NCI-H1436 (cell line): Measurements from ENCODE around the gene CTNNBIP1.
A peak's percentile ranks its signal among the peaks of the same experiment; 100 is the strongest.

Source experiments
- DNase-seq: peaks from one replicate; lab custom pipeline; 2025; lab: John Stamatoyannopoulos, UW

CTNNBIP1 gene

DNA sequence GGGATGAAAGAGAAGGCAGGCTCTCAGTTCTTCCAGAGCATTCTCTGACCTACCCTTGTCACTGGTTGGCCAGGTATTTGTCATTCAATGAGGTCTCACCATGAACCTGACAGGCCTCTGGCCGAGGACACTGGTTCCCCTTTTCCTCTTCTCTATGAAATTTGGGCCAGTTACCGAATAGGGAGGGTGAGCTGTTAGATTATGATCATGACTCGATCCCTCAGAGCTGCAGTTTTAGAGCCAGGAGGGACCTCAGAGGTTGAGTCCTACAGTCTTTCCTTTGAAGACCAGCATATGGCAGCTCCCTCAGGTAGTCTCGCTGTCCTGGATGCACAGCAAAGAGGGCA lies 56.8 kb downstream of the CTNNBIP1 start:
- DNase-seq: no peak

DNA sequence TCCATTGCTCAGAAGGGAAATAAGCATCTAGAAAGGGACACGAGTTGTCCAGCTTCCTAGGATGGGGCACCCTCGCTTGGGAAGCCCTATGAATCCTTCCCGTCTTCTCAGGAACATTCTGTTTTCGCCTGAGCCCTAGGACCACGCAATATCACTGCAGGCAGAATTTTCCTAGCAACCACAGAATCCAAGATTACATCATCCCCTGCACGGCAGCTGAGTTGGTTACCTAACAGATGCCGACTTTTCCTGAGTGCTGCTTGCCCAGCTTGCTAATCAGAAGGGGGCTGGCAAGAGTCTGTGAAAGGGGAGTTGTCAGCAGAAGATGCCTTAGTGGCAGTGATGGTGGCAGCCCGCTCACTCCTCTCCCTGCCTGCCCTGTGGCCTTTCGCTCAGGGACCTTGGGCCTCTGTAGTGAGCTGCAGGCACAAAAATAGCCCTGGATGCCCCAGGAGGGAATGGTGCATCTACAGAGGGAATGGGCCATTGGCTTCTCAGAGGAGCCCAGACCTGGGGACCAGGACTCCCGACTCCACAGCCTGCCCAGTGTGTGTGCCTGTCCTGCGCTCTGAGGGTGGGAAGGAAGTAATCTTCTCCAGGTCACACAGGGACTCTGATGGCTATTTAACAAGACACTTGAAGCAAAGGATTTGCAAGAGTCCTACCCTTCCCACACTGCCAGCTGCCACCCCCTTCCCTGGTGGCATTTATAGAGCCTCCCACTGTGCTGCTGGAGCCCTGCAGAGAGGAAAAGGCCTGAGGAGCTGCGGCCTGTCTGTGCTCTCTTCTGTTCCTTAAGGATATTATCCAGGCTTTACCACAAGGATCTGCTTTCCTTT lies 57.4 kb downstream of the CTNNBIP1 start:
- DNase-seq: no peak

DNA sequence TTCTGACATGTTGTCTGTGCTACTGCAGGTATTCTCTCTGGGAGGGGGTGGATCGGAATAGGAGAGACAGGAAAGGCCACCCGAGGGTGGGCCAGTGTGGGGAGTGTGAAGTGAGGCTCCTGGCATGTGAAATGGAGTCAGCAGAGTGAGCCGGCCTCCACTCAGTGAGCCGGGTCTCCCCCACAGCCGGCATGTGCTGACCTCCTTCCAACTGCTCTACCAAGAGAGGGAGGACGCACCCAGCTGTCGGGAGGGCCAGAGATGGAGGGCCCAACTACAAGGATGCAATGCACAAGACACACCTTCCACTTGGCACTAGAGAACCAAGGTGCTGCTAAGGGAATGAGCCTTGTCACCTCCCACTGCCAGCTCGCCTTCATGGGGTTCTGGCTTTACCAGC lies 58.1 kb downstream of the CTNNBIP1 start:
- no peak for DNase-seq

DNA sequence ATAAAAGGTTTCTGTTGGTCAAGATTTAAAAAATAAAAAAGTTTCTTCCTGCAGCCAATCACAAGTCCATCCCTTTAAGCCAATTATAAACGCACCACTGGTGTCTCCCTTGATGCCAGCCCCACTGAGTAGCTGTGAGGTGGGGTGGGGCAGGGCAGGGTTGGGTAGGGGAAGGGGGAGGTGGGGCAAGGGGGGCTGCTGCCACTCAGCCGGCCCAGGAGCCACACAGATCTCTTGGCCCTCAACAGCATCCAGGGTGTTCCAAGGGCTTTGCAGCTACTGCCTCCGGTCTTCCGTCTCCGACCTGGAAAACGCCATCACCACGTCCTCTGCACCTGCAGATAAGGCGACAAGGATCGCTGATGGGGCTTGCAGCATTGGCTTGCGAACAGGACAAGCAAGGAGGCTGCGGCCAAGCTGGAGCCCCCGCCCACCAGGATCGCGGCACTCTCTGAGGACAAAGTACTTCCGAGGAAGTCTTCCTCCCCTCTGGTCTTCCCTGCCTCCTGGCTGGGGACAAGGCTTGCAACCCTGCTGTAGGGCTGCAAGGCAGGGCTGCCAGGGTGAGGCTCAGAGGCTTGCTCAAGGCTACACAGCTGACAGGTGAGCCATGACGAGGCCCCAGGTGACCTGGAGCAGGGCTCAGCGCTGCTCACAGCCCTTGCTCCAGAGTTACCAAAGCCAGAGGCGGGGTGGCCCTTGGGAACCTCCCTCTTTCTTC lies 59.5 kb downstream of the CTNNBIP1 start:
- DNase-seq: peak; percentile 68

DNA sequence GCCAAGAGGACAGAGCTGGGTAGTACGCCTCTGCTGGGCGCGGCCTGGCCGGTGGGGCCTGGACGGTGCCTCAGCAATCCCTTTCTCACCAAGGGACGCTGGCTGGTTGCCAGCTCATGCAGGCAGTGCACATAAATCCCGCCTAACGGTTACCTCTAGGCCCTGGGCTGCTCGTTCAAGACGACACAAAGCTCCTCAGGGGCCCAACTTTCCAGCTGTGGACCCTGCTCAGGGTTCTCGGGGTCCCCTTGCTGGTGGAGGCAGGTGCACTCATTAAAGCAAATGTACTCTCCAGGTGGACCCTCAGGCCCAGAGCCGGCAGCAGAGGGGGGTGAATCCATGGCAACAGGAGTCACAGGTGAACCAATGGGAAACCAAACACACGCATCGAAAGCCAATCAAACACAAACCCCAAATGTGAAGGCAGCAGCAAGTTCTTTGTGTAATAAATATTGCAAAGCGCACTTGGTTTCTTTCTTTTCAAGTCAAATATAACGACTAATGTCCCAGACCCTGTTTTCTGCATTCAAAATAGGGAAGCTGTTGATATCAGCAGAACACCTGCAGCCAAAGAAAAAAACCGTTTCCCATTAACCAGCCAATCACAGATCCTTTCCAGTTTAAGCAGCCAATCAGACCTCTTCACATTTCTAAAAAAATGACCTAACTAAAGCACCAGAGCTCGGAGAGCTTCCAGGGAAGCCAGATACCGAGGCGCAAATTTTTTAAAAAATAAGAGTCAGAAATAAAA lies 60.2 kb downstream of the CTNNBIP1 start:
- DNase-seq: peak; percentile 75

DNA sequence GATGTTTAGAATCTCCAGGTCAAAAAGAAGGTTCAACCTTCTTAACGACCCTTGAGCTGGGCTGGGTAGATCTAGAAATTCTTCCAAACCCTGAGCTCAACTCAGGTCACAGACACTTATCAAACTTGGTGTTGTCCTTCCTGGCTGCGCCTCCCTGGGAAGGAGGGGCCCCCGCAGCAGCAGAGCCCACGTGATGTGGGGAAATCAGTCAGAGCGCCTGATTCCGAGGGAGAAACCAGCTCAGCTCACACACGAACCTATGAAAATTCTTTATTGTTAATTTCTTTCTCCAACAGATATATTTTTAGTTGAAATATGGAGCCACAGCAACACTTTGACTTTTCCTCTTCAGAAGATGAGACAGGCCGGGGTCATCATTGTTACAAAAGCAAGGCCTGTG lies 62.0 kb downstream of the CTNNBIP1 start:
- no peak for DNase-seq

DNA sequence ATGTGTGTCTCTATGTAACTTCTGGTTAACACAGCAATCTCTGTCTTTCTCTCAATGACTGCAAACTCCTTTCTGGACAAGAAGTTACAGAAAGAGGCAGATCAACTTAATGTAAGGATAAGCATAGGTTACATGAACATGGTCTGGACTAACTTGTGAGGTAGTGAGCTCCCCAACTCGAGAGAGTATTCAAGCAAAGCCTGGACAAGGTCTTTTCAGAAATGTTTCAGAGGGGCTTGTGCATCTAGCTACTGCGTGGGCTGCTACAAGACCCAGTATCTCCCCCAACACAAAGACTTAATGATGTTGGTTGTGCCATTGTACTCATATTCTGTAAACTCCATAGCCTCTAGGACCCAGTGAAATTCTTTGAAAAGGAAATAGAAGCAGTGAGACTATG lies 62.8 kb downstream of the CTNNBIP1 start:
- no peak for DNase-seq

DNA sequence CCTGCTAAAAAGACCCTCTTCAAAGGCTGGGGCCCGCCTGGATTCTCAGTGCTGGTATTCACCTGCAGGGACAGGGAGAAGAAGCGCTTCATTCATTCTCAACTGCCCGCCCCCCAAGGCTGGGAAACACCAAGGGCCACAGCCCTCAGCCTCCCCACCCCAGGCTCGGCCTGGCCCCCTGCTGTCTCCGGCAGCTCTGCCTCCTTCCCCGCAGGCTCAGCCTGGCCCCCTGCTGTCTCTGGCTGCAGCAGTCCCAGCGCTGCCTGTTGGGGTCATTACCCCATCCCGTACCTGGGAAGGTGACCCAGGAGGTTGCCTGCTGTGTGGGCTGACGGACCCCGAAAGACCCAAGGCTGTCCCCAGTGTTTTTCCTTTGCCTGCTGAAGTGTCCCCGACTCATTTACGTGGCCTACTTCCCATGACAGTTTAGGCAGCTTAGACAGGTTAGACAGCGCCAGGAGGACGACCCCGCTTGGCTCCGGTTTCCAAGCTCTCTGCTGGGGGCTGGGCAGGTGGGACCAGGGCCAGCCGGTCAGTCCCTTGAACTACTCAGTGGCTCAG lies 63.4 kb downstream of the CTNNBIP1 start:
- DNase-seq: no peak

DNA sequence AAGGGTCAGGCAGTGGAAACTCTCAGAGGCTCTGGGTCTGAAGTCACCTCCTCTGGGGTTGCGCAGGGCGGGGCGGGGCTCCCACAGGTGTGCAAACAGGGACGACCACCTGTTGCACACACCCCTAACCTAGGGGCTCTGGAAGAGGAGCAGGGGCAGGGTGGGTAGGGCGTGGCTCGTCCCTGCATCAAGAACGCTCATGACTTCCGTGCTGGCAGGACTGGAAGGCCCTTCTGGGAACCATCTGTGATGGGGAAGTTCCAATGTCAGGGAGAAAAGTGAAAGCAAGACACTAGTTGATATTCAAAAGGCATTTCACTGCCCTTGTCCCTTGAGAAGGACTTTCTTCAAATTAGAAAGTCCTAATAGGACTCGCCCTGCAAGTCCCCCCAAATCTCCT lies 64.2 kb downstream of the CTNNBIP1 start:
- no peak for DNase-seq

DNA sequence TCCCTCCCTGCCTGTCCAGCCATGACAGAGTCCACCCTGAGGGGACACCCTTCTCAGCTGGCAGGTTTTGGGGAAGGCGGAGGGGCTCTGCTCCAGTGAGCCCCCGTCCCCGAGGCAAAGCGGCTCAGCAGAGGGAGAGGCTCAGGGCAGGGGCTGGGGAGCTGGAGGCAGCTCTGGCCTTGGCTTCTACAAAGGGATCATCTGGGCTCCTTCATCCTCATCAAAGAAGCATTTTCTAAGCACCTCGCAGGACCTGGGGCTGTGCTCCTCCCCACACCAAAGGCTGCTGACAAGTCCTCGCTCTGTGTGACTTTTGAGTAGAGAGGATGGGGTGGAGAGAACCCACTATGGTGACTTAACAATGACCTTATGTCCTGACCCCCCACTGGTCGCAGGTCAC lies 65.3 kb downstream of the CTNNBIP1 start:
- no peak for DNase-seq

DNA sequence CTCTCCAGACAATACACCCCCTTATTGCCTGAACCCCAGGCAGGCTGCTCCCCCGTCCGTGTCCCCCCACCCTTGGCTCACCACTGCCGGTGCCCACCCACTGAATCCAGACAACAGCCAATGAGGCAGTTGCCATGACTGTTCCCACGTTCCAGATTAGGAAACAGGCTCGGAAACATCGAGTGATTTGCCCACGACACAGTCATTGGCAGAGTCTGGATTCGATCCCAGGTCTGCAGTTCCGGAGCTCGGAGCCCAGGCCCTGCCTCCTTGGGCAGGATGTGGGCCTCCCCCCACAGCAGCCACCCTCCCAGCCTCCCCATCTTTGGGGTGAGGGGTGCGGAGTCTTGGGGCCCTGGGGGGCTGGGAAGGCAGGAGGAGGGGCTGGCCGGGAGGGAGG lies 66.0 kb downstream of the CTNNBIP1 start:
- no peak for DNase-seq

DNA sequence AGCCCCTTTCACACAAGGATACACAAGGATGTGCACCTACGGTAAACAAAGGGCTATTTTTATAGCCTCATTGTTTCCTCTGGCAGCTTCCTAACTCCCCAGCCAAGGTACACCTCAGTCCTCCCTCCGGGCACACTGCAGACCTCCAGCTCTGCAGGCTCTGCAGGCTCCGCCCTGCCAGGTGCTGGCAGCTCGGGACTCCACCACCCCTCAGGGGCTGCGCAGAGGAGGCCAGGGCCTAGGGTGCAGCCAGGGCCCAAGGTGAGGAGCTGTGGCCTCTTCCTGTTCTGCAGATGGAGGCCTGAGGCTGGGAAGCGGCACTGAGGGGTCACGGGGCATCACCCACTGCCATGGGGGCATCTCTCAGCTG lies 66.5 kb downstream of the CTNNBIP1 start:
- peak; percentile 45 for DNase-seq

DNA sequence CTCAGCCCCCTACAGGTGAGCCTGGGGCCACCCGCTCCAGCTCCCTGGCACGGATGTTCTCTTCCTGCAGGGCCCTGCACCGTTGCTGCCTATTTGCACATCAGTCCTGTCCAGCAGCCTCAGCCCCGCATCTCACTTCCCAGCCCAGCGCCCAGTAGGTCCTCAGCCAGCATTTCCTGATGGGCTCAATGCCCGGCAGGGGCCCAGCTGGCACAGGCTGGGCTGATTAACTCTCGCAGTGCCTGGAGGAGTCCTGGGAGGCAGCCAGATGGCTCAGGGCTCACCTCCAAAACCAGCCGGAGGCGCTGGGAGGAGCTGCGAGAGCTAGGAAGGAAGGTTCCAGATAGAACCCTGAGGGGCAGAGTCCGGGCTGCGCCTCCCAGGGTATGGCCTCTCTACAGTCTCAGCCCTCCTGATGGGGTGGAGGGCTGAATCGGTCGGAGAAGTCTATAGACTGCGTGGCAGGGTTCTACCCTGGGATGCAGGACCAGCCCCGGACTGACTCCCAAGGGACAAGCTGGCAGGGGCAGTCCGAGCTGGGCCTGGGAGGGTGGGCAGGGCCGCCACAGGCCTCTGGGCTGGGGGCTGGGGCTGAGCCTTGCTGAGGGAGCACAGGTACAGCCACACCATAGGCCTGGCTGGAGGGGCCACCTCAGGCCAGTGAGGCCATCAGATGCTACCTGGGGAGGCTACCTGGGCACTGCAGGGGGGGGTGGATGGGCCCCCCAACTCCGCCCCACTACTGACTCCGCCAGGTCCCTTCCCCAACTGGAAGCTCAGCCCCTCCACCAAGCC lies 67.1 kb downstream of the CTNNBIP1 start:
- no peak for DNase-seq

DNA sequence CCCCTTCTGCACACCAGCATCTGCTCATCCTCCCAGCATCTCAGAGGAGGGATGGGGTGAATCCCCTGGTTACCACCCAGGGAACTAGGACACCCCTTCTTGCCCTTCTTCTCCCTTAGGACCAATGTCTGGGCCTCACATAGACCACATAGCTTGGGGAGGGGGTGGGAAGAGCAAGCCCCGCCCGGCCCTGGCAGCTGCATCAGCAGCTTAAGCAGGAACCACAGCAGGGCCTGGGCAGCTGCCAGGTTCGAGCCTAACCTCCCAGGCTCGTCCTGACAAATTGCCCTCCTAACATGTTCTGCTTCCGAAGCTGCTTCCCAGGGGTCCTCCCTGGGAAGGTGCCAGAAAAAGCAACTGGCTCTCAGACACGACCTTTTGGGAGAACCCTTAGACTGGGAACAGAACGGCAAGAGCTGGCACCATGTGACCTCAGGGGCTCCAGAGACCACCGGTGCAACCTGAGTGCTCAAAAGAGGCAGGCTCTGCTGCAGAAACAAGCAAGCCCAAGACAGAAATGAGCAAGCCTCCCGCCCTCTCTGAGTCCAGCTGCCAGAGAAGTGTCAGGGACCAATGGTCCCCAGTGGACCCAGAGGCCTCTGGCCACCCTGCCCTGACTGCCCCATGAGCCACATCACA lies 67.9 kb downstream of the CTNNBIP1 start:
- no peak for DNase-seq

DNA sequence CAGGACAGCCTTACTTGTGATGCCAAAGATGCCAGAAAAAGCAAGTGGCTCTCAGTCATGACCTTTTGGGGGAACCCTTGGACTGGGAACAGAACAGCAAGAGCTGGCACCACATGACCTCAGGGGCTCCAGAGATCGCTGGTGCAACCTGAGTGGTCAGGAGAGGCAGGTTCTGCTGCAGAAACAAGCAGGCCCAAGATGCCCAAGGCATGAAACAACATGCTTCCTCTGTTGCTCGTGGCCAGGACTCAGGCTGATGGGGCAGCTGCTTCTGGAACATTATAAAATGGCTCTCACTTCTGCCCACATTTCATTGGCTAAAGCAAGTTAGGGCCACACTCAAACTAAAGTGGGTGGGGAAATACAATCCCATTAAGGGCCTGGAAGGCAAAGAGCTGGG lies 68.6 kb downstream of the CTNNBIP1 start:
- DNase-seq: no peak

DNA sequence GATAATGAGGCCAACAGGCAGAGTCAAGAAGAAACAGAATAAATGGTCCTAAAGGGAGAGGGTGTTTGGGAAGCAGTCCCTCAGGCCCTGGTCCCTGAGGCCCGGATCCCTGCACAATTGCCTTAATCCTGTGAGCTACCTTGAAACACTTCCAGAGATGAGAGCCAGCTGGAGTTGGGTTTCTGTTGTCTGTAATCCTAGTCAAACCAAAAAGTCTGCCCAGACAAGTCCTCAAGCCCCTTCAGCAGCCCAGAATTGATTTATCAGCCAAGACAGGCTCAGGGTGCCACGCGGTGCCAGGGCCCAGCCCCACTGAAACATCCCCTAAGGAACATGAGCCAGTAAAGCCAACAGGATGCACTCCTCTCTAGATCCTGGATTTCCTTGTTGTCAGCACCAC lies 69.9 kb downstream of the CTNNBIP1 start:
- no peak for DNase-seq

DNA sequence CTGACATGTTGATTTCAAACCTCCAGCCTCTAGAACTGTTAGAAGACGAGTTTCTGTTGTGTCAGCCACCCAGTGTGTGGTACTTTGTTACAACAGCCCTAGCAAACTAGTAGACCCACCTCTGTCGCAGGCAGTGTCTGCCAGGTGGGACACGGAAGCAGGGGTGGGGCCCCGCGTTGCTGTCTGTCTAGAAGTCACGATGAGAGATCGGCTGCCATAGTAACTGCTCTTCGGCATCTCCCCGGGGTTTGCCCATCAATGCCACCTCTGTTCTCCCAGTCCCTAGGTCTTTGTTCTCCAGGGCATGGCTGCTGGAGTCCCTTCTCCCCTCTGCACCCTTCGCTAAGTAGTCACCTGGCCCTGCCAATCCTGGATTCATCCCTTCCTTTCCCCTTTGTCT lies 71.1 kb downstream of the CTNNBIP1 start:
- DNase-seq: no peak

DNA sequence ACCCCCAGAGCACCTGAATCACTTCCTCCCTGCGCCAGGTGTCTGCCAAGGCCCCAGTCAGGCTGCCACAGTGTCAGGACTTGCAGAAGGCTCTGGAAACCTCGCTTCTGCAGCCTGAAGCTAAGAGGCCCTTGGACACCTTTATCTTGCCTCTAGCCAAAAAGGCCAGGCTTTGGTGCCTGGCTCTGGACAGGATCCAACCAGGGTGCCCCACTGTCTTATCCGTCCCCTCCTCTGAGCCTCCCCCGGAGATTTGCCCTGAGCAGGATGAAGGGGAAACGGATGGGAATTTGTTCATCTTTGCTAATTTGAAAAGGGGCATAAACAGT lies 73.5 kb downstream of the CTNNBIP1 start:
- DNase-seq: no peak

DNA sequence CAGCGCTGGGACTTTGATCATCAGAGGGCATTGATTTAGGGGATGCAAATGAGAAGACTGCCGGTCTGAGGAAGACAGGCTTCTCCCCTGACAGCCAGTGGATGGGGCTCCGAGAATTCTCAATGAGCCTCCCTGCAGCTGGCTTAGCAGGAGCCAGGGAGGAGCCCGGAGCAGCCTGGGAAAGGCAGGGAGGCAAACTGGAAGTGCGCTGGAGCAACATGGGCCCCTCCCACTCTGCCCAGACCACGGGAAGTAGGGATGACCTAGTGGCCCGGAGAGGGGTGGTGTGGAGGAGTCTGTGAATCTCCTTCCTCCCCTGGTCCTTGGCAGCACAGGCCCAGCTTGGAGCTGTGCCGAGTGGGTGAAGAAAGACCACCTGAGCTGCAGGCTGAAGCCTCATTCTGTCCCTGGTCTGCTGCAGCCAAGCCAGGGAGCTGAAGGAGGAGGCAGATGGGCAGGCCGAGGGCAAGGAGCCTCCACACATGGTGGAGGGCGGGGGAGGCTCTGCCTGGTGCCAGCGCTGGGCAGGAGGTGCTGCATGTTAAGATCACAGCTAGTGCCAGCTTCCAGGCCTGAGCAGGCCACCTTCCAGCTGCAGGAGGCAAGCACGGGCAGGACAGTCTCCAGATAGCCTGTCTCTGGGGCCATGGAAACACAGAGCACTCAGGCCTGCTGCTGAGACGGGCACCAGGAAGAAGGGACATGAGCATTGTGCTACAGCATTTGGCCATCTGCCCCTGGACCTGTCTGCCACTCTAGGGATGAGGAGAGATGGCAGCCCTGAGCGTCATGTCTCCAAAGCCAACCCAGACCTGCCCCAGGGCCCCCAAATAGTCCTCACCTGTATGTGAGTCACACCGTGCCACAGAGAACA lies 74.1 kb downstream of the CTNNBIP1 start:
- no peak for DNase-seq

DNA sequence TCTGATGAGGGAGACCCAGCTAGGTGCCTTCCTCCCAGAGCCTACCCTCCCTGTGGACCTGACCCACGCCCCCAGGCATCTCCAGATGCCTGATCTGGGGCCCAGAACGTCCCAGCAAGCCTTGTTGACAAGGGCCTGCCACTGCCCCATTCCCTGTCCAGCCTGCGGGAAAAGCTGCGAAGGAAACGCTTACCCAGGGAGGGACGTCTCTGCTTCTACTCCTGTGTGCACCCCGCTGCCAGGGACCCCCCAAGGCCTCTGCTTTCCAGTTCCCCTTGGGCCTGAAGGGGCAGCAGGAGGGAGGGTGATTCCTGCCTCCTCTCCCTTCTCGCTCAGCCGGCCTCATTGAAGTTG lies 74.7 kb downstream of the CTNNBIP1 start:
- no peak for DNase-seq

DNA sequence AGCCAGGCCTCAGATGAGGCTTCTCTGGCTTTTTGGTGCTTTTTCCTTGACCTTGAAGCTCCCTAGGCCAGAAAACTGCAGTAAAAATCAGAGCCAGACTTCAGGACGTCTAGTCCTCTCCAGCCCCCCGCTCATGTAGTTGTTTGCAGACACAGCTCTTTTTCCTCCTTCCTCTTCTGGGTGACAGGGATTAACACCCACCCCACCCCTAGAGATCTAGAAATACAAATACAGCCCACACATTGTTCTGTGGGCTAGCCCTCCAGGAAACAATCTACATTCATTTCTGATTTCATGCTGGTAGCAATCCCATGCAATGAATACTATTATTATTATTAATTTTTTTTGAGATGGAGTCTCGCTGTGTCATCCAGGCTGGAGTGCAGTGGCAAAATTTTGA lies 76.4 kb downstream of the CTNNBIP1 start:
- DNase-seq: no peak
